OCI-M2 (cell line): ENCODE data around the gene DENND1A.
"Not testable (repeated sequence)": the region's sequence is repeated elsewhere in the genome, so short reads cannot be mapped to it uniquely, and the experiment has no call there.

ENCODE experiments used
- DNase-seq: peaks from one replicate; lab custom pipeline; 2025; ENCODE audit not compliant: unreplicated experiment; lab: John Stamatoyannopoulos, UW

Gene DENND1A, protein sequence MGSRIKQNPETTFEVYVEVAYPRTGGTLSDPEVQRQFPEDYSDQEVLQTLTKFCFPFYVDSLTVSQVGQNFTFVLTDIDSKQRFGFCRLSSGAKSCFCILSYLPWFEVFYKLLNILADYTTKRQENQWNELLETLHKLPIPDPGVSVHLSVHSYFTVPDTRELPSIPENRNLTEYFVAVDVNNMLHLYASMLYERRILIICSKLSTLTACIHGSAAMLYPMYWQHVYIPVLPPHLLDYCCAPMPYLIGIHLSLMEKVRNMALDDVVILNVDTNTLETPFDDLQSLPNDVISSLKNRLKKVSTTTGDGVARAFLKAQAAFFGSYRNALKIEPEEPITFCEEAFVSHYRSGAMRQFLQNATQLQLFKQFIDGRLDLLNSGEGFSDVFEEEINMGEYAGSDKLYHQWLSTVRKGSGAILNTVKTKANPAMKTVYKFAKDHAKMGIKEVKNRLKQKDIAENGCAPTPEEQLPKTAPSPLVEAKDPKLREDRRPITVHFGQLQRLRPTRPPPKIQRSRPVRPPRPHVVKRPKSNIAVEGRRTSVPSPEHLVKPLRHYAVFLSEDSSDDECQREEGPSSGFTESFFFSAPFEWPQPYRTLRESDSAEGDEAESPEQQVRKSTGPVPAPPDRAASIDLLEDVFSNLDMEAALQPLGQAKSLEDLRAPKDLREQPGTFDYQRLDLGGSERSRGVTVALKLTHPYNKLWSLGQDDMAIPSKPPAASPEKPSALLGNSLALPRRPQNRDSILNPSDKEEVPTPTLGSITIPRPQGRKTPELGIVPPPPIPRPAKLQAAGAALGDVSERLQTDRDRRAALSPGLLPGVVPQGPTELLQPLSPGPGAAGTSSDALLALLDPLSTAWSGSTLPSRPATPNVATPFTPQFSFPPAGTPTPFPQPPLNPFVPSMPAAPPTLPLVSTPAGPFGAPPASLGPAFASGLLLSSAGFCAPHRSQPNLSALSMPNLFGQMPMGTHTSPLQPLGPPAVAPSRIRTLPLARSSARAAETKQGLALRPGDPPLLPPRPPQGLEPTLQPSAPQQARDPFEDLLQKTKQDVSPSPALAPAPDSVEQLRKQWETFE

GRCh38 chr9:123929870-123930831 is at the start of gene DENND1A:
DENND1A (minus strand) TSS chr9:123930126; CDS start chr9:123929905, 221 bp downstream.
- no peak for DNase-seq

DNA sequence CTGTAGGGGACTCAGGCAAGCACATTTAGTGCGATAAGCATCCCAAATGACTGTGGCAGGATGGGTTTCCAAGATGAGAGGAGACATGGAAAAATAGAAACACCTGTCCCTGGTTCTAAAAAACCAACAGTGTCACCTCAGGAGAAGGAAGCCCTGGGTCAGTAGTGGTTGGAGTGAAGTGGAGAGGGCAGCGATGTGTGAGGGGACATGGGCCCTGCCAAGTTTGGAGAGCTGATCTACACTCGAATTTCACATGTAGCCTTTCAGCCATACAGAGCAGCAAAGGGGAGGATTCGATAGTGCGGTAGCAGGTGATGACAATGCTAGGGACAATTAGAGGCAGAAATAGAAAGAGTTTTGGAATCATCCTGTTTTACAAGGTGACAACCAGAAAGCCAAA is 49.1 kb upstream of the DENND1A start:
- DNase-seq = no peak

GRCh38 chr9:123976579-123976978 is 46.7 kb upstream of the DENND1A start:
- DNase-seq = not testable (repeated sequence)

DNA sequence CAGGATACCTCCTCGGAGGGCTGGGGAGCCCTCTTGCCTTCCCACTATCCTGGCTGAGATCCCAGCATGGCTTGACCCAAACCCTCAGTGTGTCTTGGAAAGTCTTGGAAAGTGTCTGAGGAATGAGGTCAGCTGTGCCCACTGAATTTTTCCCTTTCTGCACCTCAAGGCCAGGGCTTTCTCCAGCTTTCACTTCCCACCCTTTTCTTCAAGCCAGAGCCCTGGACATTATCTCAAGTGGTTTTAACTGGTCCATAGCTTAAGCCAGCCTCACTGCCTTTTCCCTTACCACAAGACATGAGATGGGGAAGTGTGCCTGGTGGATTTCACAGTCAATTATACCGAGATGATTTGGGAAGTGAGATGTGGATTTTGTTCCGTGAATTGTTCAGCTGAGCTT is 45.9 kb upstream of the DENND1A start:
- no peak for DNase-seq

GRCh38 chr9:123974471-123974870 is 44.5 kb upstream of the DENND1A start:
- DNase-seq = no peak

GRCh38 chr9:123973590-123974223 is 43.8 kb upstream of the DENND1A start:
- DNase-seq = no peak

GRCh38 chr9:123972618-123973017 is 42.7 kb upstream of the DENND1A start:
- DNase-seq = no peak

DNA sequence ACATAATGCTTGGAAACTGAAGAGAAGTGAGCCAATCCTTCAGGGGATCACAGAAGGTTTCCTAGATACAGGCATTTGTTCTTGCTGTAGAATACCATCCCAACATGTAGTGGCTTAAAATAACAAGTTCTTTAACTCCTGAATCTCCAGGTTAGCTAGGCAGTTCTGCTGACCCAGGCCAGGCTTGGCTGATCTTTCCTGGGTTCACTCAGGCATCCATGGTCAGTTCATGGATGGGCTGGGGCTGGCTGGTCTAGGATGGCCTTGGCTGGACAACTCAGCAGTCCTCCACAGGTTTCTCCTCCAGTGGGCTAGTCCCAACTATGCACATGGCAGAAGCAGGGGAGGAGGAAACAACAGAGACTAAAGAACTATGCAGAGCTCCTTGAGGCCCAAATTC is 37.4 kb upstream of the DENND1A start:
- DNase-seq = no peak

GRCh38 chr9:123965801-123966686 is 36.1 kb upstream of the DENND1A start:
- no peak for DNase-seq

- DNase-seq = no peak
These were observed 34.8 kb upstream of the DENND1A start for GRCh38 chr9:123964761-123965160.

DNA sequence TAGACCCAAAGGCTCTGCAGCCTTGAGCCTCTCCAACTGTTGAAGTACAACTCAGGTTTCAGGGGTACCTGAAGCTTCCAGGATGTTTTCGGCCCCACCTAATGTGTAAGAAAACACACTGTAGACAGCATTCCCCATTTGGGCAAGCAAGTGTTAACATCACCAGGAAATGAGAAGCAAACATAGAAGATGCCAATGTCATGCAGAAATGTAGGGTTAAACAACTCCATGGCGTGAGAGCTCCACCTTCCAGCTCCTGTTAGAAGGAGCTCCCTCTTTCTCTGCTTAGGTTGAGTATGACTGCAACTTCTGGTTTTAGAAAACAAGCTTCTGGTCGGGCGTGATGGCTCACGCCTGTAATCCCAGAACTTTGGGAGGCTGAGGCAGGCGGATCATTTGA is 31.0 kb upstream of the DENND1A start:
- DNase-seq = no peak

GRCh38 chr9:123960366-123960765 is 30.4 kb upstream of the DENND1A start:
- no peak for DNase-seq

DNA sequence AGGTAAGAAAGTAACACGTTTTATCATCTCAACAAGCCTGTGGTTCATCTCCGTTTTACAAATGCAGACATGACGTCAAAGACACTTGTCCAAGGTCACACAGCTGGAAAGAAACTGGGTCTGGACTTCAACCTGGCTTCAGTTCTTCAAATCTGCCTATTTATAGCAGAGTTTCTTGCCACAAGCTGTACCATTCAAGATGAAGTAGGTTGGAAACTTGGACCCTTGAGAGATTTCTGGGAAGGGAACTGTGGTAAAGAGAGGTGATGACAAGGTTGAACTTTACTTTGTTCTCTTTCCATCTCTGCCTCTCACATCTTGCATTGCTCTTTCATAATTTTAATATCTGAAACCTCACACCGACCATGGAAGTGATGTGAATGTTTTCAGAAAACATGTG is 29.9 kb upstream of the DENND1A start:
- DNase-seq = no peak

DNA sequence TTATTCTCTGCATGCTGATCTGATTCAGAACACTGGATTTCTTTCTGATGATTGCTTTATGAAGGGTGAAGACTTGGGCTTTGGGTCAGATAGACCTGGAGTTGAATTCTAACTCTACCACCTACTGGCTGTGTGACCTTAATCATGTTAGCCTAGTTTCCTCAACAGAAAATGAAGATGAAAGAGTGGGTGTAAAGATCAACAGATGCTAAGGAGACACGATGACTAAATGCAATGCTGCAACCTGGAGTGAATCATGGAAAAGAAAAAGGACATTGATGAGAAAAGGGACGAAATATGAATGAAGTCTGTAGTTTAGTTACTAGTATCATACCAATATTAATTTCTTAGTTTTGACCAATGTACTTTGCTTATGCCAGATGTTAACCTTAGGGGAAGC is 27.8 kb upstream of the DENND1A start:
- no peak for DNase-seq

DNA sequence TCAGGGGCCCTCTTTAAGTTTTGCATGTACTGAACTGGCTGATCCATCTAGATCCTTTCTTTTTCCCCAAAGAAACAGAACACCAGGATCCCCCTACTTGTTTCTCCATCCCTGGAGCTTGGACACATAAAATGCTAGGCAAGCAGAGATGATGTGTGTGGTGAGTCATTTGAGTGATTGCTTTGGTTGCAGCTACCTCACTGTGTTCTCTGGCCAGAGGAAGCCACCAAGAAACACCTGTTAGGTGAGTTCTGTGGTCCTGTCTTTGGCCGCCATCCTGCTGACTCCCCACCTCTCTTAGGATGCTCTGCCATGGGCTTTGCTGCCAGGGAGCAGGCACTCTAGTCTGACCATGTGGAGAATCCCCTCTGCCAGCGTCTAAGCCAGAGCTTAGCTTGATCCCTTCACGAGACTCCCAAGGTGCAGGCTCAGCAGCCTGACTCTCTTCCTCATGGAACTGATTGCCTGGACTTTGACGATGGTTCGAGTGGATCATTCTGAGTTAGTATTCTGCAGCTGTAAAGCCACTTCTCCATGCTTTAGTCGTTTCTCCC is 27.3 kb upstream of the DENND1A start:
- no peak for DNase-seq

DNA sequence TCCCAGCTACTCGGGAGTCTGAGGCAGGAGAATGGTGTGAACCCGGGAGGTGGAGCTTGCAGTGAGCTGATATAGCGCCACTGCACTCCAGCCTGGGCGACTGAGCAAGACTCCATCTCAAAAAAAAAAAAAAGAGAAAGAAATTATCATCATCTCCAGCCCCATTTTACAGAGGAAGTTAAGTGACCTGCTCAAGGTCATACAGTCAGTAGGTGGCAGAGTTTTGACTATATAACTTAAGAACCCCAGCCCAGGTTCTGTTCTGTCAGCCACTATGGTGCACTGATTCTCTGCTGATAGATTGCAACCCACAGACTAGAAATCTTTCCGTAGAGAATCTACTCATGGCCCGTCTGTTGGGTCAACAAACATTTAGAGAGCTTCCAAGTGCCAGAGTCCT is 25.7 kb upstream of the DENND1A start:
- no peak for DNase-seq

- DNase-seq = no peak
These were observed 24.8 kb upstream of the DENND1A start for GRCh38 chr9:123954518-123955280.
